Stimulated activated CD4-positive, alpha-beta T cell treated with anti-CD3 and anti-CD28 coated beads, Interleukin-12 subunit alpha, Interleukin-12 subunit beta, amount 100 ng/mL, for 4 hours (primary cell): ENCODE results near the gene MEIOSIN.

Experiments
- DNase-seq: peaks from one replicate; pipeline ENCODE4 v3.0.0-alpha.2; 2020

MEIOSIN gene

DNA sequence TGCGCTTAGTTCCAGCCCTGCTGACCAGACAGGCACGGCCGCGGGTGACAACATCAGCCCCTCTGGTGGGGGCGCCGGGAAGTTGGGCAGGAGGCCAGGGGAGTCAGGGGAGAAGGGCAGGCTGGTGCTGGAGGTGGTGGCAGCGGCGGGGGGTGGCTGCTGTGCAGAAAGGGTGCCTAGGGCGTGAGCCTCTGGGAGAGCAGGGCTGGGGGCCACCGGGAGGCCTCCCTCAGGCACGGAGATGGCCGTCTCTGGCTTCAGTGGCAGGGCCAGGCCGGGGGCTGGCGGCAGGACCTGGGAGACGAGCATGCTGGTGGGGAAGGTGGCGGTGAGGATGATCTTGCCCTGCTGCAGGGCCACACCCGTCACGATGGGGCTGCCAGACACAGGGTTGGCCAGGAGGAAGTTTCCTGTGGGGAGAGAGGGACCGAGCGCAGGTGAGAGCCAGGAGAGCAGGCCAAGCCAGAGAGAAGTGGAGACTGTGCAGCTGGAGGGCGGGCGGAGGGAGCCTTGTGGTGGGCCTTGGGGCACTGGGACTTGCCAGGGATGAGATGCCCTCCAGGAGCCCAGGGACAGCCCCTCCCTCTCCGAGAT lies 32.6 kb downstream of the MEIOSIN start:
- DNase-seq: no peak

GRCh38 chr19:45766296-45766868 lies 33.1 kb downstream of the MEIOSIN start:
- DNase-seq: no peak

GRCh38 chr19:45766869-45767346 lies 33.7 kb downstream of the MEIOSIN start:
- no peak for DNase-seq

- DNase-seq: no peak
These were observed 34.2 kb downstream of the MEIOSIN start for GRCh38 chr19:45767410-45767880.

- no peak for DNase-seq
These were observed 34.8 kb downstream of the MEIOSIN start for GRCh38 chr19:45767881-45768654.

GRCh38 chr19:45768655-45768983 lies 35.4 kb downstream of the MEIOSIN start:
- DNase-seq: peak; percentile 45

- DNase-seq: peak; percentile 95
These were observed 35.9 kb downstream of the MEIOSIN start, which contains the start of gene SIX5 for GRCh38 chr19:45768984-45769782. Gene SIX5 (minus strand): TSS chr19:45769252. CDS start chr19:45768844, 408 bp downstream.

DNA sequence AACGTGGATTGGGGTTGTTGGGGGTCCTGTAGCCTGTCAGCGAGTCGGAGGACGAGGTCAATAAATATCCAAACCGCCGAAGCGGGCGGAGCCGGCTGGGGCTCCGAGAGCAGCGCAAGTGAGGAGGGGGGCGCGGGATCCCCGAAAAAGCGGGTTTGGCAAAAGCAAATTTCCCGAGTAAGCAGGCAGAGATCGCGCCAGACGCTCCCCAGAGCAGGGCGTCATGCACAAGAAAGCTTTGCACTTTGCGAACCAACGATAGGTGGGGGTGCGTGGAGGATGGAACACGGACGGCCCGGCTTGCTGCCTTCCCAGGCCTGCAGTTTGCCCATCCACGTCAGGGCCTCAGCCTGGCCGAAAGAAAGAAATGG lies 36.6 kb downstream of the MEIOSIN start:
- DNase-seq: peak; percentile 37

DNA sequence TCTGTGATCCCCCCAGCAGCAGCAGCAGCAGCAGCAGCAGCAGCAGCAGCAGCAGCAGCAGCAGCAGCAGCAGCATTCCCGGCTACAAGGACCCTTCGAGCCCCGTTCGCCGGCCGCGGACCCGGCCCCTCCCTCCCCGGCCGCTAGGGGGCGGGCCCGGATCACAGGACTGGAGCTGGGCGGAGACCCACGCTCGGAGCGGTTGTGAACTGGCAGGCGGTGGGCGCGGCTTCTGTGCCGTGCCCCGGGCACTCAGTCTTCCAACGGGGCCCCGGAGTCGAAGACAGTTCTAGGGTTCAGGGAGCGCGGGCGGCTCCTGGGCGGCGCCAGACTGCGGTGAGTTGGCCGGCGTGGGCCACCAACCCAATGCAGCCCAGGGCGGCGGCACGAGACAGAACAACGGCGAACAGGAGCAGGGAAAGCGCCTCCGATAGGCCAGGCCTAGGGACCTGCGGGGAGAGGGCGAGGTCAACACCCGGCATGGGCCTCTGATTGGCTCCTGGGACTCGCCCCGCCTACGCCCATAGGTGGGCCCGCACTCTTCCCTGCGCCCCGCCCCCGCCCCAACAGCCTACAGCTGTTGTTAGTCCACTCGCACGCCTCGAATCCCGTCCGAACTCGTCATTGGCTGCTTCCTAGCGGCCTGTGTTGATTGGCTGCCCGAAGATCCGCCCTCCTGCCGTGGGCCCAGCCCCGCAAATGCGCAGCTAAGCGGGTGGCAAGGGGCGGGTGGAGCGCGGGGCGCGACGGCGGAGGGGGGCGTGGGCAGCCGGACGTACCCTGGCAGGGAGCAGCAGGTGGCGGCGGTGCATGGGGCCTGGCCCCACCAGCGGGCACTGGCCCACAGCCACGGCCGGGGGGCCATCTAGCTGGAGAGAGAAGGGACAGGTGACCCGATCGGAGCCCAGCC lies 37.2 kb downstream of the MEIOSIN start:
- DNase-seq: peak; percentile 89

DNA sequence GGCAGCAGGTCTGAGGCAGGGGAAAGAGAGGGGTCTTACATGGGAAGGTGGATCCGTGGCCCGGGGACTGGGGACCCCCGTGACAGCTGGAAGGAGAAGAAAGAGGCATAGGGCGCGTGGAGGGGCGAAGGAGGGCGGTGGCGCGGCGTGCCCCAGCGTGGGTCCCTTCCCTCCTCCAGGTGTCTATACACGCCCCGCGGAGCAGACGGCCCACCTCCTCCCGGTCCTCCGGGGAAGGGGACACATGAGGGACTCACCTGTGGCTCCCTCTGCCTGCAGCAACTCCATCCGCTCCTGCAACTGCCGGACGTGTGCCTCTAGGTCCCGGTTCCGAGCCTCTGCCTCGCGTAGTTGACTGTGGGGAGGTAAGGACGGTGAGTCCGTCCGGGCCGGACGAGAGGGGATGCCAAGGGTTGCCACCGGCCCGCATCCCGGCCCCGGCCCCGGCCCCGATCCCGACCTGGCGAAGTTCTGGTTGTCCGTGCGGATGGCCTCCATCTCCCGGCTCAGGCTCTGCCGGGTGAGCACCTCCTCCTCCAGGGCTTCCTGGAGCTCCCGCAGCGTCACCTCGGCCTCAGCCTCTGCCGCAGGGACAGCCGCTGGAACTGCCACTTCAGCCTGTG lies 38.2 kb downstream of the MEIOSIN start:
- DNase-seq: no peak

- DNase-seq: no peak
These were observed 39.0 kb downstream of the MEIOSIN start for GRCh38 chr19:45772130-45772840.

- DNase-seq: no peak
These were observed 39.7 kb downstream of the MEIOSIN start for GRCh38 chr19:45772912-45773311.

DNA sequence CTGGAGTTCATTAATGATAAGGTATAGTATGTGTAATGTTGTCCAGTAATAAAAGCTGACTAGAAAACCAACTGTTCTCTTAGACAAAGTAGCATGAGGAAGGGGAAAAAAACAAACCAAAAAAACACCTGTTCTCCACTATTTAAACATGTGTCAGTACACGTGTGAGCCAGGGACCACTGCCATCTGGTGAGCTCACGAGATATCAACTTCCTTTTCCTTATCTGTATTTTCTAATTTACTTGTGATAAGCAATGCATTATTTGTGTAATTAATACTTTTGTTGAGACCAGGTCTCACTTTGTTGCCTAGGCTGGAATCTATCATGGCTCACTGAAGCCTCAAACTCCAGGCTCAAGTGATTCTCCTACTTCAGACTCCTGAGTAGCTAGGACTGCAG lies 40.1 kb downstream of the MEIOSIN start:
- DNase-seq: no peak

- no peak for DNase-seq
These were observed 41.5 kb downstream of the MEIOSIN start for GRCh38 chr19:45774765-45775164.

DNA sequence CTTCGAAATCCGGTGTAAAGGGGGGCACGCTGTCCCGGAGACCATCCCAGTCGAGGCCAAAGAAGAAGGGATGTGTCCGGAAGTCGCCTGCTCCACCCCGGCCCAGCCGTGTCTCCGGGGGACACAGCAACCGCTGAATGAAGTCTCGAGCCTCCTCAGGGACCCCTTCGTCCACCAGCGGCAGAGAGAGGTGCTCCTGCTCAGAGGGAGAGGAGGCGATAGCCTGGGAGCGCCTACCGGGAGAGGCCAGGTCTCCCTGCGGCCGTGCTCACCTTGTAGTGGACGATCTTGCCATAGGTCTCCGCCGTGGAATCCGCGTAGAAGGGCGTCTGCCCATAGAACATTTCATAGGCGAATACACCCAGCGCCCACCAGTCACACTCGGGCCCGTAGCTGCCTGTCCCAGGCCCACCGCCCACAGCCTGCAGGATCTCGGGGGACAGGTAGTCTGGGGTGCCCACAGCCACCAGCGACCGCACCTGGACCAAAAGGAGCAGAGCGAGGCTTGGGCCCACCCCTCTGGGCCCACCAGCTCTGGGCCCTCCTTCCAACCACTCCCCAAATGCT lies 44.2 kb downstream of the MEIOSIN start:
- no peak for DNase-seq

- DNase-seq: no peak
These were observed 44.9 kb downstream of the MEIOSIN start for GRCh38 chr19:45778010-45778661.

GRCh38 chr19:45779231-45780145 lies 46.2 kb downstream of the MEIOSIN start:
- peak; percentile 86 for DNase-seq

- DNase-seq: no peak
These were observed 46.9 kb downstream of the MEIOSIN start for GRCh38 chr19:45780146-45780447.
